Subcutaneous adipose tissue (tissue), 4 donors: ENCODE measurements around the gene CHTF18. TPM values are rescaled to one million over a fixed set of nuclear protein-coding genes. Genes with fewer than 3 reads are reported as not detected.

Experiments
- CTCF ChIP-seq: fragments of 450-650 bp; IDR thresholded peaks from one replicate; pipeline ENCODE4 v1.5.1; 2016; ENCODE audit warnings: low read depth, mild to moderate bottlenecking, control low read depth, antibody characterized with exemption, moderate library complexity
- total RNA-seq, 4 donors: library from RNA; depleted of rRNA; stranded (reverse); fragments of >200 nt; gene quantifications; one replicate each; pipeline ENCODE4 v1.1.0, GENCODE V29; 2016

CHTF18 gene
- total RNA-seq, 4 donors from 2014 or later, result 4.4 to 16.0 (median 8.9) TPM

DNA sequence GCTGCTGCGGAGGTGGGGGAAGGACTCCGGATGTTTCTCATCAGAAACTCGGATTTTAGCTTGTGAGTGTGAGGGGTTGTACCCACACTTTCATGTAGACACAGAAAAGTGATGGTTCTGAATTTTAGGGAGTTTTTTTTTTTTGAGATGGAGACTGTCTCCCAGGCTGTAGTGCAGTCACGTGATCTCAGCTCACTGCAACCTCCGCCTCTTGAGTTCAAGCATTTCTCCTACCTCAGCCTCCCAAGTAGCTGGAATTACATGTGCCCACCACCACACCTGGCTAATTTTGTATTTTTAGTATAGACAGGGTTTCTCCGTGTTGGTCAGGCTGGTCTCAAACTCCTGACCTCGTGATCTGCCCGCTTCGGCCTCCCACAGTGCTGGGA, 34.5 kb downstream of the CHTF18 start:
- TF ChIP-seq CTCF, result no peak

DNA sequence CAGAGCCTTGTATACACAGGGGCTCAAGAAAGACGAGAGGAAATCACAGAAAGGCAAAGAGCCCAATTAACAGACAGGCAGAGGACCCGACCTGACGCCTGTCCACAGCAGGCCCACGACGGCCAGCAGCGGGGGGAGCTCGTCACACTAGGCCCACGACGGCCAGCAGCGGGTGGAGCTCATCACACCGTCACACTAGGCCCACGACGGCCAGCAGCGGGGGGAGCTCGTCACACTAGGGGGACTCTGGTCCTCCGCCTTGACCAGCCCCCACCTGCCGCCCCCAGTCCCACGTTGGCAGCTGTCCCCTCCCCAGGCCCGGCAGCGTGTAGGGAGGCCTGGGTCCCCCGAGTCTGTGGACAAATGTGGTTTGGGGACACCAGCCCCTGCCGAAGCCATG, 35.8 kb downstream of the CHTF18 start:
- no peak for TF ChIP-seq CTCF

DNA sequence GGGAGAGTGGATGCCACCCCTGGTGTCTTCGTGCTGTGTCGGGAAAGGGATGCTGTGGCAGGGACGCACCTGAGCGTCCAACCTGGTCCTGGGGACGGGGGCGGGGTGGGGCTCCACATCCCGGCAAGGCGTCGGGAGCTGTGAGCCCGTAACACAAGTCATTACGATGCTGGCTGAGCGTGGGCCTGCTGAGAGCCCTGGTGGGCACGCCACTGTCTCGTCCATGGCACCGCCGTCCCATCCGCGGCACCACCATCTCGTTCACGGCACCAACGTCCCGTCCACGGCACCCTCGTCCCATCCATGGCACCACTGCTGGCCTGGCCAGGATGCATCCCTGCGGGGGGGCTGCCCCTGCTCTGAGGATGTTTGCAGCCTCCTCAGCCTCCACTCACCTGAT, 36.2 kb downstream of the CHTF18 start:
- TF ChIP-seq CTCF, result no peak

DNA sequence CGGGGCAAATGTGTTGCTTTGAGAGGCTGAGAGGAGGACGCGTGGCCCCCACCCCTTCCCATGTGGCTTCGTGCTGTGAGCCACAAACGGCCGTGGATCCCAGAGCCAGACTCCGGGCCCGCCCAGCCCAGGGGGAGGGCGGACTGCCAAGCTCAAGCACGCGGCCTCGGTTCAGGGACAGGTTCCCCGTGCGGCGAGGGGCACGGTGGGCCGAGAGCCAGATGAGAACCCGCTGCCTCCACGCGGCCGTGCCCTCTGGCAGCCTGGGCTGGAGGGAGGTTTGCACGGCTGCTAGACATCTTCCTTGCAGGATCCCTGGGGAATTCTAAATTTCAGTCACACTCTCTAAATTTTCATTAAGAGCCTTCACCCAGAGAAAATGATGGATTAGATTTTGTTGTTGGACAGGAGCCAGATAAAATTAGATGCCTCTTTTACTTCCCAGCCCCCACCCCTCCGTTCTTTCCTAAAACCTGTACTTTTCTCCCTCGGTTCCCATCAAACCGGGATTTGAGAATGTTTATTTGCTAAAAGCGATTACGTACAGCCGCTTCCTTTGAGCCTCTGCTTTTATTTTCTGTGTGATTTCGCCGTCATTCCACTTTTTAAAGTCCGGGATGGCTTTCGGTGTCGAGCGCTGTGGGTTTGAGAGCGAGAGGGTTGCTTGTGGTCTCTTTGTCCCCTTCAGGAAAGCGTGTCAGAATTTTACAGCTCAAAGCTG, 37.1 kb downstream of the CHTF18 start:
- no peak for TF ChIP-seq CTCF

DNA sequence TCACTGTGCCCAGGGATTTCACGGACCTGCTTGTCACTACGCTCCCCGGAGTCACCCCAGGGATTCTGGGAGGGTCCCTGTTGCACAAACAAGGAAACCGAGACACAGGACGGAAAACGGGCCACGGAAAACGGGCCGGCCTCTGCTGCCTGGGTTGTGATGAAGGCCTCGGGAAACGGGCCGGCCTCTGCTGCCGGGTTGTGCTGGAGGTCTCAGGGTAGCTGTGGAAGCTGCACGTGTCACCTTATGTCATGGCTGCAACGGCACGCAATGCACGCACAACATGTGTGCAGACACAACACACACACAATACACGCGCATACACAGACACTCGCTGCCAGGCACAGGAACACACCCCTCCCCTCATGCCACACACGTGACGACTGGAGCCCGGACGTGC, 39.1 kb downstream of the CHTF18 start:
- TF ChIP-seq CTCF, result no peak

GRCh38 chr16:828891-829290, 40.5 kb downstream of the CHTF18 start:
- TF ChIP-seq CTCF, result no peak

DNA sequence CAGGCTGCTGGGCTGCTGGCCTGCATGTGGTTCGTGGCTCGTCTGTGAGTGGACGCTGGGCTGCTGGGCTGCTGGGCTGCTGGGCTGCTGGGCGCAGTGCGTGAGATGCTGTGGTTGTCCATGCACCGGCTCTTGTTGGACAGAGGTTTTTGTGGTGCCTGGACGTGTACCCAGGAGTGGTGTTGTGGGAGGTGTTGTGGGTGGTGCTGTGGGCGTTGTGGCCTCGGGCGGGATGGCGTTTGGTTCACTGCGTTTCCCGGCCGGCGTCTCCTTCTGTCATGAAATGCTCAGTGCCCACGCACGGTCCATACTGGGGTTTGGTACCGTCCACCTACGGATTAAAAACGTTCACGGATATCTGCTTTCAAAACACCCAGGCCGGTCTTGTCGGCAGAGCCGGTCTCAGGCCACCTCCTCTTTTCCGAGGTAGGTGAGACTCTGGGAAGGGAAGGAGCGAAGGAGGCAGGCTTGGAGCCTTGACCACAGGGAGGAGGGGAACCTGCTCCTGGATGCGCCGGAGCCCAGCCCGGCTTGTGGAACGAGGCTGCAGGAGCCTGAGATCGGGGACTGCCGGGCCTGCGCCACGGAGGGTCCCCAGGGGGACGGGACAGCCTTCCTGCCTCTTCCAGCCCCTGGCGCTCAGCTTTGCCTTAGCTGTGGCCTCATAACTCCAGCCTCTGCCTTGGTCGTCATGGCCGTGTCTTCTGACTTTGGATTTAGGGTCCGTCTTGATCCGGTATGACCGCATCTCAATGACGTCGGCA, 41.9 kb downstream of the CHTF18 start:
- TF ChIP-seq CTCF, result no peak
